ACC112 (cell line): Measurements from ENCODE around the gene CAPN7.

Experiments used
- H2AFZ ChIP-seq: fragments of 200-600 bp; sonication (generic); one replicate; pipeline ENCODE4 v1.6.0; 2017; ENCODE audit warnings: antibody characterized with exemption, low read length; ENCODE audit not compliant: unreplicated experiment
- H3K27ac ChIP-seq: fragments of 200-600 bp; sonication (generic); 2 replicates; pipeline ENCODE4 v1.5.1; 2014; ENCODE audit warnings: low read depth, mild to moderate bottlenecking, antibody characterized with exemption, low read length, moderate library complexity
- H3K27me3 ChIP-seq: fragments of 200-600 bp; sonication (generic); 2 replicates; pipeline ENCODE4 v1.6.1; 2014; ENCODE audit warnings: mild to moderate bottlenecking, antibody characterized with exemption, low read length, moderate library complexity, mixed read lengths; ENCODE audit not compliant: insufficient read depth
- H3K36me3 ChIP-seq: fragments of 200-600 bp; sonication (generic); 2 replicates; pipeline ENCODE4 v1.6.1; 2016; ENCODE audit warnings: mild to moderate bottlenecking, antibody characterized with exemption, low read length, moderate library complexity, mixed read lengths; ENCODE audit not compliant: insufficient read depth
- H3K4me1 ChIP-seq: fragments of 200-600 bp; sonication (generic); one replicate; pipeline ENCODE4 v1.6.1; 2016; ENCODE audit warnings: low read length, mixed read lengths; ENCODE audit not compliant: insufficient read depth, unreplicated experiment, control insufficient read depth
- H3K4me3 ChIP-seq: fragments of 200-600 bp; sonication (generic); 2 replicates; pipeline ENCODE4 v1.5.1; 2014; ENCODE audit warnings: mild to moderate bottlenecking, low read depth, low read length
- H3K79me2 ChIP-seq: fragments of 200-600 bp; sonication (generic); one replicate; pipeline ENCODE4 v1.6.0; 2016; ENCODE audit warnings: low read length; ENCODE audit not compliant: control insufficient read depth, unreplicated experiment, insufficient read depth

CAPN7 gene

GRCh38 chr3:15287565-15288330, 81.7 kb downstream of the CAPN7 start:
- no peaks in the 10 kb centered on the region for H3K36me3 ChIP-seq

GRCh38 chr3:15288331-15289035, 82.4 kb downstream of the CAPN7 start:
- no peak overlapping the region for H2AFZ ChIP-seq
- H3K4me1 ChIP-seq, result peaks cover 15% of the 10 kb centered on the region
- no peaks in the 10 kb centered on the region for H3K27me3 ChIP-seq
- H3K27ac ChIP-seq, result peak overlapping the region; percentile 59; the same call in 1 of the 2 replicates
- no peaks in the 10 kb centered on the region for H3K36me3 ChIP-seq
- no peak overlapping the region for H3K4me3 ChIP-seq
- no peaks in the 10 kb centered on the region for H3K79me2 ChIP-seq

More at GRCh38 chr3:15287565-15288330, 81.7 kb downstream of the CAPN7 start:
- no peaks in the 10 kb centered on the region for H3K79me2 ChIP-seq
- H3K27ac ChIP-seq, result peak overlapping the region; percentile 59; the same call in 1 of the 2 replicates
- H3K27me3 ChIP-seq, result no peaks in the 10 kb centered on the region
- H2AFZ ChIP-seq, result no peak overlapping the region
- no peak overlapping the region for H3K4me3 ChIP-seq
- peaks cover 15% of the 10 kb centered on the region for H3K4me1 ChIP-seq

- Histone ChIP-seq H3K4me3 (no peak overlapping the region), H2AFZ (no peak overlapping the region), H3K36me3 (no peaks in the 10 kb centered on the region), H3K4me1 (peaks cover 13% of the 10 kb centered on the region), H3K27me3 (no peaks in the 10 kb centered on the region), H3K27ac (no peak overlapping the region), H3K79me2 (no peaks in the 10 kb centered on the region)
Measured at GRCh38 chr3:15289661-15290060, 83.6 kb downstream of the CAPN7 start.

GRCh38 chr3:15290736-15291135, 84.7 kb downstream of the CAPN7 start:
- no peaks in the 10 kb centered on the region for H3K36me3 ChIP-seq
- H2AFZ ChIP-seq, result no peak overlapping the region
- peaks cover 13% of the 10 kb centered on the region for H3K4me1 ChIP-seq
- H3K27me3 ChIP-seq, result no peaks in the 10 kb centered on the region
- H3K79me2 ChIP-seq, result no peaks in the 10 kb centered on the region
- H3K4me3 ChIP-seq, result no peak overlapping the region
- no peak overlapping the region for H3K27ac ChIP-seq

- no peaks in the 10 kb centered on the region for H3K36me3 ChIP-seq
- no peak overlapping the region for H3K4me3 ChIP-seq
- H3K4me1 ChIP-seq, result peaks cover 19% of the 10 kb centered on the region
- H3K27ac ChIP-seq, result no peak overlapping the region
- H3K27me3 ChIP-seq, result no peaks in the 10 kb centered on the region
- no peak overlapping the region for H2AFZ ChIP-seq
- H3K79me2 ChIP-seq, result no peaks in the 10 kb centered on the region
Measured at GRCh38 chr3:15291589-15292541, 85.8 kb downstream of the CAPN7 start.

GRCh38 chr3:15292765-15293522, 86.9 kb downstream of the CAPN7 start:
- no peak overlapping the region for H3K27ac ChIP-seq
- no peaks in the 10 kb centered on the region for H3K79me2 ChIP-seq
- H3K4me1 ChIP-seq, result peaks cover 16% of the 10 kb centered on the region
- no peaks in the 10 kb centered on the region for H3K27me3 ChIP-seq
- H2AFZ ChIP-seq, result no peak overlapping the region
- H3K4me3 ChIP-seq, result no peak overlapping the region
- no peaks in the 10 kb centered on the region for H3K36me3 ChIP-seq

GRCh38 chr3:15294929-15295328, 88.9 kb downstream of the CAPN7 start:
- no peak overlapping the region for H2AFZ ChIP-seq
- peaks cover 21% of the 10 kb centered on the region for H3K4me1 ChIP-seq
- no peaks in the 10 kb centered on the region for H3K36me3 ChIP-seq
- H3K4me3 ChIP-seq, result no peak overlapping the region
- peak overlapping the region; percentile 62; the same call in 1 of the 2 replicates for H3K27ac ChIP-seq
- no peaks in the 10 kb centered on the region for H3K27me3 ChIP-seq
- peaks cover 5% of the 10 kb centered on the region for H3K79me2 ChIP-seq

- H3K4me3 ChIP-seq, result no peak overlapping the region
- H3K4me1 ChIP-seq, result peaks cover 25% of the 10 kb centered on the region
- no peaks in the 10 kb centered on the region for H3K36me3 ChIP-seq
- peaks cover 5% of the 10 kb centered on the region for H3K79me2 ChIP-seq
- H3K27ac ChIP-seq, result peak overlapping the region; percentile 62; the same call in 1 of the 2 replicates
- H2AFZ ChIP-seq, result no peak overlapping the region
- H3K27me3 ChIP-seq, result no peaks in the 10 kb centered on the region
Measured at GRCh38 chr3:15295506-15295905, 89.5 kb downstream of the CAPN7 start.

GRCh38 chr3:15297608-15298350, 91.7 kb downstream of the CAPN7 start:
- peaks cover 34% of the 10 kb centered on the region for H3K4me1 ChIP-seq
- H3K4me3 ChIP-seq, result no peak overlapping the region
- no peak overlapping the region for H3K27ac ChIP-seq
- H3K79me2 ChIP-seq, result peaks cover 5% of the 10 kb centered on the region
- H3K27me3 ChIP-seq, result no peaks in the 10 kb centered on the region
- H2AFZ ChIP-seq, result no peak overlapping the region
- peaks cover 7% of the 10 kb centered on the region for H3K36me3 ChIP-seq
